Activated T-cell treated with anti-CD3 and anti-CD28 coated beads, Interleukin-2, amount 50 U/mL, for 24 hours (primary cell): ENCODE results near the gene PCDHGB5.

Experiments
- DNase-seq: peaks from one replicate; pipeline ENCODE4 v3.0.0-alpha.2; 2020
- H3K27ac Mint-ChIP-seq: 2 replicates; pipeline ENCODE4 v1.8.0; 2020; ENCODE audit warnings: mild to moderate bottlenecking, mixed read lengths
- H3K27me3 Mint-ChIP-seq: 2 replicates; pipeline ENCODE4 v1.8.0; 2020; ENCODE audit warnings: mixed read lengths
- H3K36me3 Mint-ChIP-seq: 2 replicates; pipeline ENCODE4 v1.8.0; 2020; ENCODE audit warnings: low read depth, mixed read lengths
- H3K4me1 Mint-ChIP-seq: 2 replicates; pipeline ENCODE4 v1.8.0; 2020; ENCODE audit warnings: low read depth, mixed read lengths
- H3K4me3 Mint-ChIP-seq: 2 replicates; pipeline ENCODE4 v1.8.0; 2020; ENCODE audit warnings: mild to moderate bottlenecking, moderate library complexity, mixed read lengths
- H3K9me3 Mint-ChIP-seq: 2 replicates; pipeline ENCODE4 v1.8.0; 2020; ENCODE audit warnings: mixed read lengths

Gene PCDHGB5

DNA sequence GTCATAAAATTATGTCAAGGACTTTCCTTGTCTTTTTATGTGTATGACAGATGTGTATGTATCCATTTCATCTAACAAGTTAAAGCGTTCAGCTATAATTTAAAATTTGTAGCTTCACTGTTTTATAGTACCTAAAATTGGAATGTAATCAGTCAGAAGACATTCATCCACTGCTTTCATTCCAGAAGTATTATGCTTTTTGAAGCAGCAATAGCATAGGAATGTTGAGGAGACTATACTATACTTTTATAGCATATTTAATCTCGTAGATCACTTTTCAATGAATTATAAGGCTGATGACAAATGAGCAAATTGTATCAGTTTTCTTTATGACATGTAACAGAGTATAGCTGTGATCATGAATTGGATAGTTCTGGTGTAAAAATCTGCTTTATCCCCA lies 39.5 kb downstream of the PCDHGB5 start:
- Mint-ChIP-seq H3K4me3 (no peak overlapping the region), H3K4me1 (no peaks in the 10 kb centered on the region), H3K27me3 (peaks cover 65% of the 10 kb centered on the region), H3K36me3 (peaks cover 2% of the 10 kb centered on the region), H3K9me3 (peaks cover 6% of the 10 kb centered on the region), H3K27ac (no peak overlapping the region)
- DNase-seq, result no peak

- no peaks in the 10 kb centered on the region for H3K4me1 Mint-ChIP-seq
- H3K36me3 Mint-ChIP-seq, result no peaks in the 10 kb centered on the region
- no peak for DNase-seq
- peaks cover 48% of the 10 kb centered on the region for H3K27me3 Mint-ChIP-seq
- peaks cover 3% of the 10 kb centered on the region for H3K9me3 Mint-ChIP-seq
- no peak overlapping the region for H3K27ac Mint-ChIP-seq
- no peak overlapping the region for H3K4me3 Mint-ChIP-seq
These were observed 41.8 kb downstream of the PCDHGB5 start for GRCh38 chr5:141439411-141440141.

GRCh38 chr5:141440341-141440740 lies 42.6 kb downstream of the PCDHGB5 start:
- peaks cover 44% of the 10 kb centered on the region for H3K27me3 Mint-ChIP-seq
- peaks cover 3% of the 10 kb centered on the region for H3K9me3 Mint-ChIP-seq

DNA sequence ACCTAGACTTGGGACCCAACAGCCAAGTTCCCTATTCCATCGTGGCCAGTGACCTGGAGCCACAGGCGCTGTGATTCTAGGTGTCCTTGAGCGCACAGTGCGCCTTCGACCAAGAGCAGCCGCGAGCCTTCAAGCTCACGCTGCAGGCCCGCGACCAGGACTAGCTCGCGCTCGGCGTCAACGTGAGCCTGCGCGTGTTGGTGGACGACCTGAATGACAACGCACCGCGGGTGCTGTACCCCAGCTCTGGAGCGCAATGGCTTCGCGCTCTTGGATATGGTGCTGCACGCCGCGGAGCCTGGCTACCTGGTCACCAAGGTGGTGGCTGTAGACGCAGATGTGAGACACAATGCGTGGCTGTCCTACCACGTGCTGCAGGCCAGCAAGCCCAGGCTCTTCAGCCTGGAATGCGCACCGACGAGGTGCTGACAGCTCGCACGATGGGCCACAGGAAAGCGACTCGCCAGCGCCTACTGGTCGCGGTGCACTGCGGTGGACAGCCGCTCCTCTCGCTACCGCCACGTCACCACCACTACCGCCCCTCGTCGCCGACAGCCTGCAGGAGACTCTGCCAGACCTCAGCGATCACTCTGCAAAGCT lies 43.9 kb downstream of the PCDHGB5 start:
- Mint-ChIP-seq H3K27ac (no peak overlapping the region), H3K36me3 (no peaks in the 10 kb centered on the region), H3K4me1 (no peaks in the 10 kb centered on the region), H3K9me3 (peaks cover 3% of the 10 kb centered on the region), H3K4me3 (no peak overlapping the region), H3K27me3 (peaks cover 36% of the 10 kb centered on the region)
- DNase-seq, result no peak

More at GRCh38 chr5:141440341-141440740, 42.6 kb downstream of the PCDHGB5 start:
- no peaks in the 10 kb centered on the region for H3K36me3 Mint-ChIP-seq
- no peaks in the 10 kb centered on the region for H3K4me1 Mint-ChIP-seq
- H3K27ac Mint-ChIP-seq, result no peak overlapping the region
- DNase-seq, result no peak
- no peak overlapping the region for H3K4me3 Mint-ChIP-seq
